Fibroblast of gingiva (primary cell): ENCODE measurements around the gene APBA1.
"Not testable (repeated sequence)": the region's sequence is repeated elsewhere in the genome, so short reads cannot be mapped to it uniquely, and the experiment has no call there.

ENCODE experiments used
- DNase-seq: peaks from one replicate; pipeline ENCODE4 v3.0.0-alpha.2; 2011; ENCODE audit warnings: low read depth

The APBA1 gene

GRCh38 chr9:69604568-69605219, 67.5 kb downstream of the APBA1 start:
- DNase-seq: no peak

GRCh38 chr9:69603656-69604055, 68.5 kb downstream of the APBA1 start:
- DNase-seq: no peak

GRCh38 chr9:69602773-69603172, 69.4 kb downstream of the APBA1 start:
- DNase-seq: no peak

- DNase-seq: no peak
Measured at GRCh38 chr9:69601698-69602097, 70.5 kb downstream of the APBA1 start.

- DNase-seq: no peak
Measured at GRCh38 chr9:69600314-69601047, 71.7 kb downstream of the APBA1 start.

GRCh38 chr9:69599232-69599971, 72.8 kb downstream of the APBA1 start:
- no peak for DNase-seq

GRCh38 chr9:69596906-69597305, 75.3 kb downstream of the APBA1 start:
- not testable (repeated sequence) for DNase-seq

GRCh38 chr9:69594180-69594579, 78.0 kb downstream of the APBA1 start:
- no peak for DNase-seq

GRCh38 chr9:69593756-69594155, 78.4 kb downstream of the APBA1 start:
- DNase-seq: no peak

GRCh38 chr9:69593301-69593700, 78.9 kb downstream of the APBA1 start:
- DNase-seq: no peak

- DNase-seq: no peak
Measured at GRCh38 chr9:69590266-69590665, 81.9 kb downstream of the APBA1 start.

- no peak for DNase-seq
Measured at GRCh38 chr9:69589156-69589555, 83.0 kb downstream of the APBA1 start.

GRCh38 chr9:69585571-69585970, 86.6 kb downstream of the APBA1 start:
- DNase-seq: no peak

GRCh38 chr9:69584759-69585158, 87.4 kb downstream of the APBA1 start:
- no peak for DNase-seq

- no peak for DNase-seq
Measured at GRCh38 chr9:69583645-69584234, 88.4 kb downstream of the APBA1 start.

- DNase-seq: no peak
Measured at GRCh38 chr9:69582544-69583297, 89.5 kb downstream of the APBA1 start.

GRCh38 chr9:69582018-69582417, 90.2 kb downstream of the APBA1 start:
- DNase-seq: no peak

- DNase-seq: no peak
Measured at GRCh38 chr9:69580582-69581214, 91.5 kb downstream of the APBA1 start.

GRCh38 chr9:69579760-69580581, 92.2 kb downstream of the APBA1 start:
- no peak for DNase-seq

- no peak for DNase-seq
Measured at GRCh38 chr9:69579032-69579758, 93.0 kb downstream of the APBA1 start.
